Medulla oblongata (tissue), 1 donor: Measurements from ENCODE around the gene PPP1R3E.
"Not testable (repeated sequence)": the region's sequence is repeated elsewhere in the genome, so short reads cannot be mapped to it uniquely, and the experiment has no call there.

Experiments
- DNase-seq: peaks from one replicate; pipeline ENCODE4 v3.0.0-alpha.2; 2015; ENCODE audit errors: extremely low spot score

Gene PPP1R3E

DNA sequence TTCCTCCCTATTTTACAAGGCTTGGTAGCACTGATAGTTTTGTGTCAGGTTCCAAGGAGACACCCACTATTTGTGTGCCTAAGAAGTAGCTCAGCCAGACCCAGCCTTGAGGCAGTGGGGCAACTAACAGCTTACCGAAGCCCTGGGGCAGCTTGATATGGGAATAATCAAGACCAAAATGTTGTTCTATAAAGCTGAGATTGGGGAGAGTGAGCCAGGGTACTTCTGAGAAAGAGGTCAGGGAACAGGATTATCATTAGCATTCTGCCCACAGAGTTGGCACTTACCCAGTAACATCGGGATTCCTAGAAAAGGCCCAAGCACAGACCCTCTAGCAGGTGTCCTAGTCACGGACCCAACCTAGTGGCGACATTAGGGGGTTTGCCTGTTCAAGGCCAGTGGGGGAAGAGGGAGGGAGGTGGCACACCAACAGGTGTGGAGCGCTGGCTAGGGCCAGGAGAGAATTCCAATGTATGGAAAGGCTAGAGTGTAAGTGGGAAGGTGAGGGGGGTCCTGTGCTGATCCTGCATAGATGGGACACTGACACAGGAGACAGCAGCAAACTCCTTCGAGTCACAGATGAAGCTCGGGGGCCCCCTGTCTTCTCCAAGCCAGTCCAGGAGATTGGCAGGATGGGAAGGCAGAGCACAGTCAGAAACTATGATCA, 4.9 kb downstream of the PPP1R3E start:
- no peak for DNase-seq

DNA sequence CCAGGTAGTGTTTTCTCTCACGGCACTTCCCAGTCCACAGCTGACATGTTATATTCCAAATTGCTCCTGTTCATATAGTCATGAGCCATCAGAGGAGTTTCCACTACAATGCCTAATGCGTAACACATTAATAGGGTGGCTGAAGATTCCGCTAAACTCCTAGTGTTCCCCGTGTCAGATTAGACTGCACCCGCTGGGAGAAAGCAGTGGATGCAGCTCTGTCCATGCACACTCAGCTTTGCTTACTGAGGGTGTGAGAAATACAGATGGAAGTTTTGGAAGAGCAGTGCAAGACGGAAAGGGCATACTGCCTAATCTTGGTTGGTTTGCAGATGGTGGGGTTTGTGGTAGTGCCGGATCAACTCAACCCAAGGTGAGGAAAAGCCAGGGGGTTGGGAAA, 5.6 kb downstream of the PPP1R3E start:
- DNase-seq, result peak; percentile 17

DNA sequence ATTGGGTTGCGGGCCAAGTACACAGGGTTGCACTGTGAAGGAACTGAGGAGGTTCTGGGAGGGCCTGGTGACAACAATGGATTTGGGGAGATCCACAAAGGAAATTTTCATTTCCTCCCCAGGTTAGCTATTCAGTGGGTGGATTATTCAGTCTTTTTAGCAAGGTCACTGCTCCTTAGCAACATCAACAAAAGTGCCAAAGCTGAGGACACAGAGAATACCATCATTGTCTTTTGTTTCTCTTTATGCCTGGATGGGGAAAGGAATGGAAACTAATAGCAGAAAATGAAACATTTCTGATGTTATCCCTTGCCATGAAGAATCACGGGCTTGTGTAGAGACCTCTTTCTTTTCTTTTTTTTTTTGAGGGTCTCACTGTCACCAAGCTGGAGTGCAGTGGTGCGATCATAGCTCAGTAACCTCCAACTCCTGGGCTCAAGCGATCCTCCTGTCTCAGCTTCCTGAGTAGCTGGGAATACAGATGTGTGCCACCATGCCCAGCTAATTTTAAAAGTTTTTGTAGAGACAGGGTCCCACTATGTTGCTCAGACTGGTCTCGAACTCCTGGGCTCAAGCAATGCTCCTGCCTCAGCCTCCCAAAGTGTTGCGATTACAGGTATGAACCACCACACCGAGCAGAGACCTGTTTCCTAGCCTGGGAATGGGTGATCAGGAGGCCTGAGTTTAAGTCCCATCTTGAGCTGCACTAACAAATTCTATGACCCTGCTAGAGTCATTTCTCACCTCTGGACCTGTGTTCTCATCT, 6.5 kb downstream of the PPP1R3E start:
- DNase-seq, result peak; percentile 40

DNA sequence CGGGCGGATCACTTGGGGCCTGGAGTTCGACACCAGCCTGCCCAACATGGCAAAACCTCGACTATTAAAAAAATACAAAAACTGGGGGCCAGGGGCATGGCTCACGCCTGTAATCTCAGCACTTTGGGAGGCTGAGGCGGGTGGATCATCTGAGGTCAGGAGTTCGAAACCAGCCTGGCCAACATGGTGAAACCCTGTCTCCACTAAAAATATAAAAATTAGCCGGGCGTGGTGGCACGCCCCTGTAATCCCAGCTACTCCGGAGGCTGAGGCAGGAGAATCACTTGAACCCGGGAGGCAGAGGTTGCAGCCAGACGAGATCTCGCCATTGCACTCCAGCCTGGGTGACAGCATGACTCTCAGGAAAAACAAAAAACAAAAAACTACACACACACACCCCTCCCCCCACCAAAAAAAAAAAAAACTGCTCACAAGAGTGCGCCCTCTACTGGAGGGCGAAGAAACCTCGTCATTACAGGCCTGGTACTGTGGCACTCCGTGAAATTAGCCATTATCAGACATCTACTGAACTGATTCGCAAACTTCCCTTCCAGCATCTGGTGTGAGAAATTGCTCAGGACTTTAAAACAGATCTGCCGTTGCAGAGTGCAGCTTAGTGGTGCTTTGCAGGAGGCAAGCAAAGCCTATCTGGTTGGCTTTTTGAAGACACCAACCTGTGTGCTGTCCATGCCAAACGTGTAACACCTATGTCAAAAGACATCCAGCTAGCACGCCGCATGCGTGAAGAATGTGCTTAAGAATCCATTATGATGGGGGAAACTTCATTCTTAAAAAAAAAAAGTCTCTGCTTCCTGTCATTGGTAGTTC, 7.7 kb downstream of the PPP1R3E start:
- DNase-seq, result peak; percentile 78

DNA sequence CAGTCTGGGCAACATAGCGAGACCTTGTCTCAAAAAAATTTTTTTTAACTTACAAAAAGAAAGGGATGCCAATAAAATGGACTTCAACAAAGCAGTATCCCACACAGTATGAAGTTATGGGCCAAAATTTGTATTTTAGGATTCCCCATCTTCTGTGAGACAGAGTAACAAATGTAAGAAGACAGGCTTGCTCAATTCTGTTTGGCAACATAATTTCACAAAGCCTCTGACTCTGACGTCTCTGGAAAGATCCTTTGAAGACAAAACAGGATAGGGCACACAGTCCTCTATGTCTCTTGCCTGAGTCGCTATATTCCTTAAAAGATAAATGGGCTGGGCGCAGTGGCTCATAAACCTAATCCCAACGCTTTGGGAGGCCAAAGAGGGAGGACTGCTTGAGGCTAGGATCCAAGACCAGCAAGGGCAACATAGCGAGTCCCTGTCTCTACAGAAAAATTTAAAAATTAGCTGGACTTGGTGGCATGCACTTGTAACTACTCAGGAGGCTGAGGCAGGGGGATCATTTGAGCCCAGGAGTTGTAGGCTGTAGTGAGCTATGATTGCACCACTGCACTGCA, 15.7 kb downstream of the PPP1R3E start:
- peak; percentile 25 for DNase-seq

DNA sequence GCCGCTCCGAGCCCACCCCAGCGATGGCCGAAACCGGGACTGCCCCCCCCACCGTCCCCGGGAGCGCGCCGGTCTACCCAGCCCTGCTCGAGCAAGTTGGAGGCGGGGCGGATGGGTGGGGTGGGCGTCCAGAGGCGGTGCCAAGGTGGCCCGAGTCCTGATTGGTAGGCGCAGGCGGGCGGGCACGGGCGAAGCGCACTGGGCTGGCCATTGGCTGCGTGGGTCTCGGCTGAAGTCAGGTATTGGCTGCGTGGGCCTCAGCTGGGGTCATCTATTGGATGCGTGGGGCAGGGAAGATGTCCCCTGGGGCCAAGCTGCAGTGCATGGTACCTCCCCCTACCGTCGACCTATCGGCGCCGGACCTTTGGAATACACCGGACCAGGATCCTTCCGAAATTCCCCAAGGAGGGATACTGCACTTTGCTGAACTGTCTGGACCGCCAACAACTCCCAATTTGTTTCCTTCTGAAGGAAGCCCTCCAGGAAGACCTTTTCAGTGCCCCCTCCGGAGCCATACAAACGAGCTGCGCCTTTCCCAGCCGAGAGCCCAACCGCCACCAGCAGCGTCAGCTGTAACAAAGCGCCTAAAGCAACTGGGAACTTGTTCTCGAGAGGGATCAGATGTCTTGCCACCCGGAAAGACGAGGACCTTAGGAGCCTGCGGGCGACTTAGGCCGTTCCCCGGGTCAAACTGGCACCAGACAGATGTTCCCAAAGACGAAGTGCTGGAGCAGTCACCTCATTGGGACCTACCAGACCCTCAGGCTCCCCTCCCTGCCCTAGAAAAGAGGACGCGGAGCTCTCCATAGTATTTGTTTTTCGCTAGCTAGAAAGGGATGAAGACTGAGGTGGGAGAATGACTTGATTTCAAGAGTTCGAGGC, 16.4 kb downstream of the PPP1R3E start, which contains the start of gene HOMEZ:
Gene HOMEZ, minus strand, starts transcription at position 113 of the 882 bp plus-strand sequence. CDS start 180 bp downstream, outside the sequence.
- DNase-seq, result peak; percentile 98

DNA sequence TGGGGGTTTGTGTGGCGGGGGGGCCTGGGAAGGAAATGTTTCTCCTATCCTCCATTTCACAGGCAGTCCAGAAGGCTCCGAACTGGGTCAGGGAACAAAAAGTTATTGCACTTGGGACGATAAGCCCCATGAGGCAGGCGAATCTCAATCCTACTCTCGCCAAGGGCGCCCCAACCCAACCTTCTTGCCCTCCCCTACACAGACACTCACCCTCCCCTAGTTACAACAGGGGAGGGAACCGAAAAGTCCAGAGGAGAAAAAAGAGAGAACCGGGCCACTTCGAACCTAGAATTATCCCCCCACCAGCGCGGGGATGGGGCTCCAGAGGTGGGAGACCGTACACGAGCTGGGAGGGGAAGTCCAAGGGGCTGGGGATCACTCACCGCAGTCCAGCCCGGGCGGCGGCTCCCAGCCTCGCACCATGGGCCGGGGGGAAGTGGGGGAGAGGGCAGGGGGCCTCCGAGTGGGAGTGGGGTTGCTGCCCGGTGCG, 17.1 kb downstream of the PPP1R3E start:
- peak; percentile 58 for DNase-seq

DNA sequence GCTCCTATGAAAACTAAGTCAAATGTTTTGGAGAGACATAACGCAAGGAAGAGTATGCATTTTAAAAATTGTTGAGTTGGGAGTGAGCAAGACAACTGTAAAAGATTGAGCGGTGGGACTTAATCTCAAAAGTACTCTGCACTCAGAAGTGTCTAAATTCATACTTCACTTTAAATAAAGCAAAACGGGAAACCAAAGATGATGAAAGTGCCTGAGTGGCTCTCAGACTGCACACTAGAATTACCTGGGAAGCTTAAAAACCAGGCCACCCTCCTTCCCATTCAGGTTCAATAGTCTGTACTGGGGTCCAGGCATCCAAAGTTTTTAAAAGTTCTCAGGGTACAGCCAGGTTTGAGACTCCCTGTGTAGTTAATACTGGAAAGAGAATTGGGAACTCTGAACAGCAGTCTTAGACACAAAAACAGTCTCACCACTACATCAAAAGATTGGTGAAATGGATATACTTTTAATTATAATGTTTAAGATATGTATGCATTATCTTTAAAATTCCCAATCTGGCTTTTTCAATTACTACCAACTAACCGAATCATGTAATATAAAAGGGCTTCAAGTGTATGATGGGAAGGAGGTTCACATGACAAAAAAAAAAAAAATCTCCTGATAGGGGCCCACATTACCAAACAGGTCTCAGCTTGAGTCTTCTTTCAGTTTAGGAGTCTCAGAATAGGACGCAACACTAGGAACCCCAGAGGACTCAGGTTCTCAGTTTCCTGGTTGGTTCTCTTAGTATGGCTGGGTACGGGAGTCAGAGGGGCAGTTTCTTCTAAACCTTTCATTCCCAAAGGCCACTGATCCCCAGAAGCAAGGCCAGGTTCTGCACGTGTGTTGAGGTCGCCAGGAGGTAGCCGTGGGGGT, 17.8 kb downstream of the PPP1R3E start:
- DNase-seq, result no peak

DNA sequence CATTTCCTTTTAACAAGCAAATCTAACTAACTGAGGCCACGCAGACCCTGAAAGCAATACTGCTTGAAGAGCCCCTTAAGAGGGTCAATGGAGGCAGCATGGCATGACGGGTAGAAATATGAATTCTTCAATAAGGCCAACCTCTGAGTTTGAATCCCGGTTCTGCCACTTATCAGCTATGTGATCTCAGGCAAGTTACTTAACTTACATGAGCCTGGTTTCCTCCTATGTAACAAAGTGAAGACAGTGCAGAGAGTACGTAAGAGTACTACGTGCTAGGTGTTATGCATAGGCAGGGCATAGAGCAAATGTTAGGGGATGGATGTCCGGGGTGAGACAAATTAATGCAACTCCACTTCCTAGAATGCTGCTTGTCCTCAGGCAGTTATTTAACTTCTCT, 21.4 kb downstream of the PPP1R3E start:
- DNase-seq, result no peak

DNA sequence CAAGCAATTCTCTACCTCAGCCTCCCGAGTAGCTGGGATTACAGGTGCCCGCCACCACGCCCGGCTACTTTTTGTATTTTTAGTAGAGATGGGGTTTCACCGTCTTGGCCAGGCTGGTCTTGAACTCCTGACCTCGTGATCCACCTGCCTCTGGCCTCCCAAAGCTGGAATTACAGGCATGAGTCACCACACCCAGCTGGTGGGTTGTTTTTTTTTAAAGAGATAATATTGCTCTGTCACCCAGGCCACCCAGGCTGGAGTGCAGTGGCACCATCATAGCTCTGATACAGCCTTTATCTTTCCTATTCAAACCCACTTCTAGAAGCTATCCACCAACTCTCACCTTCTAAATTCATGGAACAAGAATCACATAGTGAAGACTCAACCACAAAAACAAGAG, 24.7 kb downstream of the PPP1R3E start:
- DNase-seq, result not testable (repeated sequence)

DNA sequence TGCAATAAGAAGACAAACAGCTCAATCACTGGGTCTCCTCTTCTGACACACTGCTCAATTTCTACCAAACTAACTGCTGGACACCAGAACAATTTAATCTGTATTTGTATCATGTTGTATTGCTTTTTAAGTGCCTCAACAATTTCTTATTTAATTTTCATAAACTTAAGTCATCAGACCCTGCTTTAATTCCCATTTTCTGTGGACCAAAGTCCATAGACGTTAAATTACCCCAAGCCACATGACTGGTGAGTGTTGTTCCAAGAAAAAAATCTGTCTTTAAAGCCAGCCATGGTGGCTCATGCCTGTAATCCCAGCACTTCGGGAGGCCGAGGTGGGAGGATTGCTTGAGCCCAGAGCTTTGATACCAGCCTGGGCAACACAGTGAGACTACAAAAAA, 25.5 kb downstream of the PPP1R3E start:
- DNase-seq, result no peak

DNA sequence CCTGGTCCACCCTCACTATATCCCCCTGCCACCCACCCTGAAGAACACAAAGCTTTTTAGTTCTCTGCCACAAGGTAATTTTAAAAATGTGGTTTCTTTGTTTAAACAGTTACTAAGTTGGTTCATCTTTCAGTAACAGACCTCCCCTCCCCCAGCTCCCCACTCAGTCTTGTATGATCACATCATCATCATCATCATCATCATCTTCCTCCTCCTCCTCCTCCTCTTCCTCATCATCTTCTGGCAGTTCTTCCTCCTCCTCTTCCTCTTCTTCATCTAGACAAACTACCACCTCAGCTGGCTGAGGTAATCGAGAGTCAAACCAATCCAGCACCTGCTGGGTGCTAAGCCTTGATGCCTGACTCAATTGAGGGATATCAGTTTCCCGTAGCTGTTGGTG, 27.2 kb downstream of the PPP1R3E start:
- DNase-seq, result no peak

DNA sequence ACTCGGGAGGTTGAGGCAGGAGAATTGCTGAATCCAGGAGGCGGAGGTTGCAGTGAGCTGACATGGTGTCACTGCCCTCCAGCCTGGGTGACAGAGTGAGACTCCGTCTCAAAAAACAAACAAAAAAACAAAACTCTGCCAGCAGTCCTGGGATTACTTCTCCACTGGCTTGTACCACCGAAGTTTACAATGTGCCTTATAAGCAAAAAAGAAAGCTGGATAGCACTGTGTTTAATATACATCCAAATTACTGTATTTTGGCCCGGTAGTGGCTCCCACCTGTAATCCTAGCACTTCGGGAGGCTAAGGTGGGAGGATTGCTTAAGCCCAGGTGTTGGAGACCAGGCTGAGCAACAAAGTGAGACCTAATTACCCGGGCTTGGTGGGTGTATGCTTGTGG, 33.5 kb downstream of the PPP1R3E start:
- DNase-seq, result no peak

DNA sequence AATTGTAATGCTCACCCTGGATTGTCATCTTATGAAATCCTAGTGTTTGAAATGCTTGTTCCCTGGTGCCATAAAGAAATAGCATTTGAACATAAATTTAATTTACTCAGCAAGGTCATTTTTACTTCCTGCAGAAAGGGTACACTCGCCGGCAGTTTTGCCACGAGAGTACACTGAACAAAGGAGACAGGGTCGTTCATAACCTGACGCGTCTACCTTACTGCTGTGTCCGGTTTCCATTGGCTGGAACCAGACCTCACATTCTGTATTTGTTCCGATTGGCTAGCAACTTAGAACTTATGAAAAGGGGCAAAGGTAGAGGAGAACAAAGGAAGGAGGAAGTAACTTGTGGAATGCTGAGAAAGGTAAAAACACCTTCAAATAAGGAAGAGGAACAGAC, 41.8 kb downstream of the PPP1R3E start:
- not testable (repeated sequence) for DNase-seq

DNA sequence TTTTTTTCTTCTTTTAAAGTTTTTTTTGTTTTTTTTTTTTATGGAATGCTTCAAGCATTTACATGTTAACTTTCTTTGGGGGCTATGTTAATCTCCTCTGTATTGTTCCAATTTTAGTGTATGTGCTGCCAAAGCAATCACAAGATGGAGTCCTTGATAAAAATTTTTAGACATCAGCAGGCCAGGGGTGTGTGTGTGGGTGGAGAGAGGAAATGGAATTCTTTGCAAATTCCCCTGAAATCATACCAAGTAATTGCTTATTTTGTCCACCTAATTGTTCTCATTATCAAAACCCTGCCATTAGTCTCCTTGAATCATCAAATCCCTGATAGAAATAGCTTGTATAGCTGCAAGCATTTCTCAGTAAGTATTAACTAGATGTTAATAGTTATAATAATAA, 43.2 kb downstream of the PPP1R3E start:
- no peak for DNase-seq

DNA sequence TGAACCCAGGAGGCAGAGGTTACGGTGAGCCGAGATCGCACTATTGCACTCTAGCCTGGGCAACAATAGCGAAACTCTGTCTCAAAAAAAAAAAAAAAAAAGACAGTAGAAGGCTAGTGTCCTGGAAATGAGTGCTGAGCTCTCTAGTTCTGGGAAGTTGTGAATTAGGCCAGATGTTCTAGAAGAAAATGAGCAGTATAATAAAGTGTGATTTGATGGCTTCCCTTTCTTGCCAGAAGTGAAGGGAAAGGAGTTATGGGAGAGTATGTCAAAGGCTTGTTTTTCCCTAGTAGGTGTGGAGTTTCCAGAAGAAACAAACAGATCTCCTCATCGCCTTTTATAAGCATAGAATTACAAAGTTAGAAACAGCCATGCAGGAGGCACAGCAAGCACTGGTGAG, 44.4 kb downstream of the PPP1R3E start:
- no peak for DNase-seq

DNA sequence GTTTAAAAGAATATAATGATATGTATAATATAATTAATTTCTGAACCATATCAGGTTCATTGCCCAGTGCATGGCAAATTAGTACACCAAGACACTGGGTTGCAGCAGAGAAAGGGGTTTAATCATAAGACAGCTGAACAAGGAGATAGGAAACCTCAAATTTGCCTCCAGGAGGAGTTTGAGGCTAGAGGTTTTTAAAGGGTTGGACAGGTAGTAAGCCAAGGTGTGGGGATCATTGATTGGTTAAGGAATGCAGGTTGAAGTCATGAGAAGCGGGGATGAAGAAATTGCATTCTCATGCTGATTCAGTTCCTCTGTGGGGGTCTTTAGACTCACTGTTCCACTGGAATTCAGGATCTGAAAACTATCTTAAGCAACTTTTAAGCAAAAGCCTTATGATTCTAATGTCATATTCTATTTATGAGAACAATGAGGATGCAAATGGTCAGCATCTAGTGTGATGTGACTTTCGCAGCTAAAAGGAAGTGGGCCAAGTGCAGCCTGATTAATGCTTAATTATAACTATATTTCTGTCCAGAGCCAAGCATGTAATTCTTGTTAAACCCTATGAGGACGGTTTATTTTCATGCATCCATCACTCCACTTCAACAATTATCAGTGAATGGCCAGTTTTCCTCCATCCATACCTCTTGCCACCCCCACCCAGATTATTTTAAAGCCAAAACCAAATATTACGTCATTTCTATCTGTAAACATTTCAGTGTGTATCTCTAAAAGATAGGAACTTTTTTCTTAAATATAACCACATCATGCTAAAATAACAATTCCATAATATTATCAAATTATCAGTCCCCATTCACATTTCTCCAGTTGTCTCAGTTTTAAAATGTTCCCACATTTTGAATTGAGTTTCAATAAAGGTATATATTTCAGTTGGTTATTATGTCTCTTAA, 50.0 kb downstream of the PPP1R3E start:
- DNase-seq, result no peak

DNA sequence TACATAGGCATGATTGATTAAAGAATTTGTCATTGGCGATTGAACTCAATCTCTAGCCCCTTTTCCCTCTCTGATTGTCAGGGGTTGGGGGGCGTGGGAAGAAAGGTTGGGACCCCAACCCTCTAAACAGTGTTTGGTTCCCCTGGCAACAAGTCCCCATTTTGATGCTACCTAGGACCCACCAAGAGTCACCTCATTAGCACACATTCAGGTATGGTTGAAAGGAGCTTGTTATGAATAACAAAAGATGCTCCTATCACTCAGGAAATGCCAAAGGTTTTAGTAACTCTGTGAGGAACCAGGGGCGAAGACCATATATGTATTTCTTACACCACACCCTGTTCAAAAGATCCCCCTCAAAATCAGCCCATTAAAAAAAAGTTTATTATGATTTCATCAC, 50.7 kb downstream of the PPP1R3E start:
- DNase-seq, result no peak

DNA sequence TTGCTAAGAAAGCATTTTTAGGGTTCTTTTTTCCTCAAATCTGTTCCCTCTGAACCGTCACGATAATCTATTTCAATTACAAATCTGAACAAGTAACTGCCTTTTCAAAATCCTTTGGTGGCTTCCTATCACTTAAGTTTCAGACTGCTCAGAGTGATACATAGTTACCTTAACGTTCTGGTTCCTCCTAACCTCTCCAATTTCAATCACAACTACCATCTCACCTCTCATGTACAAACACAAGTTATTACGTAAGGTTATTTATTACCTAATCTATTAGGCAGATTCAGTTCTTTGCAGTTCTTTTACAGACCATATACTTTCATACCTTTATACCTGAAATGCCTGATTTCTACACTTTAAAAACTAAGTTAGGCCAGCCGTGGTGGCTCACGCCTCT, 52.8 kb downstream of the PPP1R3E start:
- no peak for DNase-seq
